Heart right ventricle (tissue), 16 donors: ENCODE measurements around the gene SLX4IP. TPM values are rescaled to one million over a fixed set of nuclear protein-coding genes. Genes with fewer than 3 reads are reported as not detected.
"Not testable (repeated sequence)": the region's sequence is repeated elsewhere in the genome, so short reads cannot be mapped to it uniquely, and the experiment has no call there.

Experiments
- ATAC-seq, 8 donors: fragments of 200-7000 bp; cut with Tn5 transposase; one replicate each; pipeline ENCODE4 v1.9.1; 2020; ENCODE audit warnings: mild to moderate bottlenecking in 8 of 8, moderate library complexity in 8 of 8, moderate number of reproducible peaks in 1 of 8
- DNase-seq, 2 donors: peaks; one replicate each; pipeline ENCODE4 v3.0.0-alpha.2; 2020
- H3K27ac ChIP-seq, 10 donors: fragments of 200-600 bp; sonication (generic) in 2 of 10; one replicate each; pipeline versions ENCODE4 v1.5.0 to v1.8.0; 2020 to 2022; ENCODE audit warnings: mild to moderate bottlenecking in 3 of 10
- H3K27me3 ChIP-seq, 7 donors: fragments of 200-600 bp; one replicate each; pipeline ENCODE4 v1.8.0; 2021 to 2022; ENCODE audit warnings: mild to moderate bottlenecking in 2 of 7
- H3K36me3 ChIP-seq, 9 donors: fragments of 200-600 bp; sonication (generic) in 1 of 9; one replicate each; pipeline versions ENCODE4 v1.5.0 to v1.8.0; 2020 to 2022; ENCODE audit warnings: mild to moderate bottlenecking in 2 of 9
- H3K4me1 ChIP-seq, 9 donors: fragments of 200-600 bp; sonication (generic) in 1 of 9; one replicate each; pipeline versions ENCODE4 v1.5.0 to v1.8.0; 2020 to 2022; ENCODE audit warnings: mild to moderate bottlenecking in 4 of 9
- H3K4me3 ChIP-seq, 10 donors: fragments of 200-600 bp; sonication (generic) in 2 of 10; one replicate each; pipeline versions ENCODE4 v1.5.0 to v1.8.0; 2020 to 2022; ENCODE audit warnings: mild to moderate bottlenecking in 7 of 10, moderate library complexity in 2 of 10
- H3K9me3 ChIP-seq, 11 donors: fragments of 200-600 bp in 10 of 11; sonication (generic) in 2 of 11; one replicate each; pipeline versions ENCODE4 v1.5.0 to v1.8.0; 2013 to 2022; ENCODE audit warnings: mild to moderate bottlenecking in 2 of 11, control low read depth in 1 of 11, moderate library complexity in 1 of 11
- WGBS, 2 donors: extraction: QIAGEN DNeasy Blood & Tissue Kit; methylation state at CpG; one replicate each; pipeline ENCODE4 v1.1.7; 2013; ENCODE audit warnings: inconsistent platforms in 1 of 2; 5-methylcytosine and 5-hydroxymethylcytosine counted together
- intact Hi-C, 10 donors: fragments of 100-400 bp; cut with DNase I; formaldehyde crosslinking; loops; one replicate each; pipeline versions ENCODE4 v1.11.1 to v1.14.2; 2022
- polyA plus RNA-seq, 2 donors: library from polyadenylated mRNA; stranded (reverse); fragments of 200-250 nt; gene quantifications; one replicate each; pipeline ENCODE4 v1.2.3, GENCODE V29; 2013
- total RNA-seq, 10 donors: library from RNA; stranded (reverse); fragmentation: NEBNext Ultra II Directional in 3 of 10; extraction: Animal tissue kit (Norgen Biotek cat#: 25700) in 3 of 10; gene quantifications; one replicate each; pipeline versions ENCODE4 v1.2.1 to v1.2.4, GENCODE V29; 2021 to 2023
- TF ChIP-seq, protein P1 (sequence below), 9 donors: fragments of 200-600 bp; sonication (generic) in 2 of 9; IDR thresholded peaks; one replicate each; pipeline versions ENCODE4 v1.5.0 to v1.8.0; 2021 to 2022; ENCODE audit warnings: antibody characterized with exemption in 9 of 9, mild to moderate bottlenecking in 5 of 9, moderate library complexity in 1 of 9
- donor health status: Arrhythmogenic right ventricular cardiomyopathy.
- donor health status: ischemic (EF 13 %, LVEDD 7.1; RV severe dilation, severe dysfunction).
- donor health status: healthy with polysubstance abuse.
- donor health status: DM: no; HTN: yes; CAD: no.
- donor health status: DM: no; HTN: no; CAD: no.
- donor health status: ischemic (EF 25% LVEDD 6.9; RV normal size, moderate dysfunction).
- donor health status: ischemic (EF 25% LVEDD 5.7; RV mildly dilated, moderate dysfunction).
- donor health status: healthy.
- donor health status: DM: yes; HTN: yes; CAD: no.
- donor health status: Ischemic cardiomyopathy.
- donor health status: ischemic (EF 35%, LVEDD 5.7; RV mildly dilated, moderate dysfunction).
- donor health status: nonischemic (EF 11% LVEDD 7.7; RV severe dilation, severe dysfunction).
- donor health status: DM: yes; HTN: yes; CAD: no.
- donor health status: PGD.
- donor health status: ischemic (EF 29% LVEDD 5.4; RV normal size, mild dysfunction).
- donor health status: nonischemic (EF 23%, LVEDD 6.1; RV moderate dilation, normal function).

The SLX4IP gene
- total and polyA plus RNA-seq, 12 donors: 0.71 to 3.1 (median 2.6) TPM

- ATAC-seq (no peak), DNase-seq (no peak)
- TF ChIP-seq, protein P1, sequence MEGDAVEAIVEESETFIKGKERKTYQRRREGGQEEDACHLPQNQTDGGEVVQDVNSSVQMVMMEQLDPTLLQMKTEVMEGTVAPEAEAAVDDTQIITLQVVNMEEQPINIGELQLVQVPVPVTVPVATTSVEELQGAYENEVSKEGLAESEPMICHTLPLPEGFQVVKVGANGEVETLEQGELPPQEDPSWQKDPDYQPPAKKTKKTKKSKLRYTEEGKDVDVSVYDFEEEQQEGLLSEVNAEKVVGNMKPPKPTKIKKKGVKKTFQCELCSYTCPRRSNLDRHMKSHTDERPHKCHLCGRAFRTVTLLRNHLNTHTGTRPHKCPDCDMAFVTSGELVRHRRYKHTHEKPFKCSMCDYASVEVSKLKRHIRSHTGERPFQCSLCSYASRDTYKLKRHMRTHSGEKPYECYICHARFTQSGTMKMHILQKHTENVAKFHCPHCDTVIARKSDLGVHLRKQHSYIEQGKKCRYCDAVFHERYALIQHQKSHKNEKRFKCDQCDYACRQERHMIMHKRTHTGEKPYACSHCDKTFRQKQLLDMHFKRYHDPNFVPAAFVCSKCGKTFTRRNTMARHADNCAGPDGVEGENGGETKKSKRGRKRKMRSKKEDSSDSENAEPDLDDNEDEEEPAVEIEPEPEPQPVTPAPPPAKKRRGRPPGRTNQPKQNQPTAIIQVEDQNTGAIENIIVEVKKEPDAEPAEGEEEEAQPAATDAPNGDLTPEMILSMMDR (IDR thresholded peaks at IDR 0.05): no peak
- WGBS, 2 donors: 79% methylated on average over 5 of the region's 5 CpGs
- H3K36me3 ChIP-seq: peaks cover 0 to 58% (median 8%) of the 10 kb centered on the region in 9 donors
- intact Hi-C loops: loop anchor here in 1 of 10 donors (5.0 kb wide), 1 partner anchor 1760 kb away; no protein-coding TSS in a partner anchor
- H3K4me3 ChIP-seq: no peak overlapping the region
- no peaks in the 10 kb centered on the region for H3K27me3 ChIP-seq
- peaks cover 0 to 24% (median 18%) of the 10 kb centered on the region in 9 donors for H3K4me1 ChIP-seq
- no peaks in the 10 kb centered on the region for H3K9me3 ChIP-seq
- H3K27ac ChIP-seq: no peak overlapping the region
These were observed 22.3 kb upstream of the SLX4IP start for GRCh38 chr20:10412591-10413408.

GRCh38 chr20:10415013-10415650 lies 20.0 kb upstream of the SLX4IP start:
- TF ChIP-seq, protein P1 (IDR thresholded peaks at IDR 0.05): no peak
- WGBS, 2 donors: 52 to 55% methylated on average over 3 of the region's 3 CpGs
- ATAC-seq (no peak), DNase-seq (no peak)
- Histone ChIP-seq H3K9me3 (no peaks in the 10 kb centered on the region), H3K27me3 (no peaks in the 10 kb centered on the region), H3K4me1 (peaks cover 0 to 24% (median 20%) of the 10 kb centered on the region in 9 donors), H3K27ac (no peak overlapping the region), H3K4me3 (no peak overlapping the region), H3K36me3 (peaks cover 0 to 77% (median 8%) of the 10 kb centered on the region in 9 donors)
- intact Hi-C loops: no loop called here

- H3K27me3 ChIP-seq, intact Hi-C loops, H3K9me3 ChIP-seq, H3K4me3 ChIP-seq, DNase-seq, ATAC-seq, H3K27ac ChIP-seq: not testable (repeated sequence)
- Histone ChIP-seq H3K4me1 (peaks cover 0 to 32% (median 22%) of the 10 kb centered on the region in 9 donors), H3K36me3 (peaks cover 0 to 72% (median 8%) of the 10 kb centered on the region in 9 donors)
- WGBS, 2 donors: 98 to 100% methylated on average over 2 of the region's 2 CpGs
These were observed 17.9 kb upstream of the SLX4IP start for GRCh38 chr20:10417218-10417617.

GRCh38 chr20:10419550-10420133 lies 15.5 kb upstream of the SLX4IP start:
- DNase-seq (no peak), ATAC-seq (no peak)
- Histone ChIP-seq H3K36me3 (peaks cover 0 to 60% (median 4%) of the 10 kb centered on the region in 9 donors), H3K27ac (no peak overlapping the region), H3K27me3 (no peaks in the 10 kb centered on the region), H3K9me3 (no peaks in the 10 kb centered on the region), H3K4me3 (no peak overlapping the region), H3K4me1 (peaks cover 0 to 33% (median 22%) of the 10 kb centered on the region in 9 donors)
- intact Hi-C loops: loop anchor here in 3 of 10 donors (10.0 kb wide), 2 partner anchors 435 to 445 kb away; no protein-coding TSS in a partner anchor
- TF ChIP-seq, protein P1 (IDR thresholded peaks at IDR 0.05): no peak
- WGBS, 2 donors: 92 to 93% methylated on average over 5 of the region's 5 CpGs
